Upper lobe of right lung (tissue), 1 donor: ENCODE measurements around the gene PPP6R2. TPM values are rescaled to one million over a fixed set of nuclear protein-coding genes. Genes with fewer than 3 reads are reported as not detected.

Source experiments
- ATAC-seq: fragments of 200-7000 bp; cut with Tn5 transposase; one replicate; pipeline ENCODE4 v1.9.1; 2020; ENCODE audit warnings: mild to moderate bottlenecking, moderate library complexity
- DNase-seq: peaks from one replicate; pipeline ENCODE4 v3.0.0-alpha.2; 2020
- H3K27ac ChIP-seq: fragments of 200-600 bp; one replicate; pipeline ENCODE4 v1.8.0; 2022
- H3K27me3 ChIP-seq: fragments of 200-600 bp; one replicate; pipeline ENCODE4 v1.8.0; 2022; ENCODE audit warnings: mild to moderate bottlenecking
- H3K36me3 ChIP-seq: fragments of 200-600 bp; one replicate; pipeline ENCODE4 v1.8.0; 2022
- H3K4me1 ChIP-seq: fragments of 200-600 bp; one replicate; pipeline ENCODE4 v1.8.0; 2022
- H3K4me3 ChIP-seq: fragments of 200-600 bp; one replicate; pipeline ENCODE4 v1.8.0; 2022; ENCODE audit warnings: mild to moderate bottlenecking
- H3K9me3 ChIP-seq: fragments of 200-600 bp; one replicate; pipeline ENCODE4 v1.8.0; 2022
- CTCF ChIP-seq: fragments of 200-600 bp; IDR thresholded peaks from one replicate; pipeline ENCODE4 v1.8.0; 2022; ENCODE audit warnings: antibody characterized with exemption
- intact Hi-C: fragments of 100-400 bp; cut with DNase I; formaldehyde crosslinking; loops from one replicate; pipeline ENCODE4 v1.11.0; 2022
- total RNA-seq: library from RNA; stranded (reverse); fragmentation: NEBNext Ultra II Directional; extraction: Animal tissue kit (Norgen Biotek cat#: 25700); gene quantifications from one replicate; pipeline ENCODE4 v1.2.1, GENCODE V29; 2021
- donor health status: DM: no; HTN: yes; CAD: no; lungs with severe emphysema.

PPP6R2 gene
- total RNA-seq, 1 donor from 2014 or later, result 54.0 TPM

- no peaks in the 10 kb centered on the region for H3K36me3 ChIP-seq
- no peak overlapping the region for H3K4me3 ChIP-seq
- DNase-seq (no peak), ATAC-seq (no peak)
- no peak overlapping the region for H3K27ac ChIP-seq
- H3K27me3 ChIP-seq, result no peaks in the 10 kb centered on the region
- intact Hi-C loops, result no loop called here
- H3K9me3 ChIP-seq, result no peaks in the 10 kb centered on the region
- TF ChIP-seq CTCF, result no peak
- peaks cover 5% of the 10 kb centered on the region for H3K4me1 ChIP-seq
These were observed 5.7 kb upstream of the PPP6R2 start for GRCh38 chr22:50337262-50338041.

- intact Hi-C loops, result no loop called here
- DNase-seq (no peak), ATAC-seq (no peak)
- no peak overlapping the region for H3K27ac ChIP-seq
- H3K36me3 ChIP-seq, result no peaks in the 10 kb centered on the region
- no peaks in the 10 kb centered on the region for H3K27me3 ChIP-seq
- no peak overlapping the region for H3K4me3 ChIP-seq
- peaks cover 7% of the 10 kb centered on the region for H3K4me1 ChIP-seq
- no peak for TF ChIP-seq CTCF
- no peaks in the 10 kb centered on the region for H3K9me3 ChIP-seq
These were observed 5.0 kb upstream of the PPP6R2 start for GRCh38 chr22:50338042-50338573.

GRCh38 chr22:50338860-50339462 is 4.2 kb upstream of the PPP6R2 start:
- H3K4me3 ChIP-seq, result no peak overlapping the region
- no peaks in the 10 kb centered on the region for H3K36me3 ChIP-seq
- DNase-seq, result no peak
- TF ChIP-seq CTCF, result no peak
- no peaks in the 10 kb centered on the region for H3K27me3 ChIP-seq
- no peaks in the 10 kb centered on the region for H3K9me3 ChIP-seq
- intact Hi-C loops, result no loop called here
- ATAC-seq, result no peak
- H3K27ac ChIP-seq, result no peak overlapping the region
- H3K4me1 ChIP-seq, result peaks cover 7% of the 10 kb centered on the region

- TF ChIP-seq CTCF, result no peak
- DNase-seq (no peak), ATAC-seq (no peak)
- intact Hi-C loops, result no loop called here
- H3K4me3 ChIP-seq, result no peak overlapping the region
- no peaks in the 10 kb centered on the region for H3K27me3 ChIP-seq
- peaks cover 7% of the 10 kb centered on the region for H3K4me1 ChIP-seq
- no peaks in the 10 kb centered on the region for H3K36me3 ChIP-seq
- no peaks in the 10 kb centered on the region for H3K9me3 ChIP-seq
- H3K27ac ChIP-seq, result no peak overlapping the region
These were observed 2.9 kb upstream of the PPP6R2 start for GRCh38 chr22:50339945-50340879.

- peaks cover 7% of the 10 kb centered on the region for H3K4me1 ChIP-seq
- intact Hi-C loops, result no loop called here
- no peaks in the 10 kb centered on the region for H3K9me3 ChIP-seq
- no peaks in the 10 kb centered on the region for H3K27me3 ChIP-seq
- ATAC-seq, result peak; percentile 87
- TF ChIP-seq CTCF, result peak; percentile 96
- peak overlapping the region; percentile 69 for H3K4me3 ChIP-seq
- DNase-seq, result peak; percentile 93
- H3K36me3 ChIP-seq, result no peaks in the 10 kb centered on the region
- peak overlapping the region; percentile 68 for H3K27ac ChIP-seq
These were observed 1.0 kb upstream of the PPP6R2 start for GRCh38 chr22:50341977-50342650.
